Keratinocyte (primary cell): Measurements from ENCODE around the gene HPN. TPM values are rescaled to one million over a fixed set of nuclear protein-coding genes. Genes with fewer than 3 reads are reported as not detected.

Experiments used
- DNase-seq: peaks from one replicate; pipeline ENCODE4 v3.0.0-alpha.2; 2011; ENCODE audit warnings: low read depth, missing footprints, low spot score
- FAIRE-seq: peaks from 2 replicates; lab custom pipeline; 2011; peaks lifted over from hg19 to GRCh38; lab: Jason Lieb, UNC
- H2AFZ ChIP-seq: 2 replicates; pipeline ENCODE4 v1.6.0; 2012; ENCODE audit warnings: low read length, control low read depth, inconsistent platforms; ENCODE audit not compliant: control insufficient read depth
- H3K27ac ChIP-seq: 2 replicates; pipeline ENCODE4 v1.5.1; 2011; ENCODE audit warnings: low read length; ENCODE audit not compliant: control insufficient read depth, insufficient read depth
- H3K27me3 ChIP-seq: 3 replicates; pipeline ENCODE4 v1.6.0; 2011; ENCODE audit warnings: low read length; ENCODE audit not compliant: control insufficient read depth, insufficient read depth; ENCODE audit errors: extremely low read depth
- H3K36me3 ChIP-seq, 2 experiments: 2 replicates in 1 of 2; 3 replicates in 1 of 2; pipeline ENCODE4 v1.5.1; 2011; ENCODE audit warnings: low read length in 2 of 2, mild to moderate bottlenecking in 1 of 2; ENCODE audit not compliant: control insufficient read depth in 2 of 2, insufficient read depth in 2 of 2; ENCODE audit errors: extremely low read depth in 1 of 2
- H3K4me1 ChIP-seq: 3 replicates; pipeline ENCODE4 v1.5.1; 2011; ENCODE audit warnings: low read length; ENCODE audit not compliant: control insufficient read depth, insufficient read depth; ENCODE audit errors: extremely low read depth
- H3K4me2 ChIP-seq: 3 replicates; pipeline ENCODE4 v1.6.0; 2011; ENCODE audit warnings: low read depth, low read length; ENCODE audit not compliant: control insufficient read depth, insufficient read depth; ENCODE audit errors: extremely low read depth
- H3K4me3 ChIP-seq, 3 experiments: fragments of 200-600 bp in 1 of 3; sonication (generic) in 1 of 3; 2 replicates in 2 of 3; 3 replicates in 1 of 3; pipeline ENCODE4 v1.5.1; 2011 to 2016; ENCODE audit warnings: low read length in 3 of 3, mild to moderate bottlenecking in 3 of 3, control low read depth in 2 of 3, inconsistent platforms in 1 of 3, low read depth in 1 of 3, mixed read lengths in 1 of 3, mixed run types in 1 of 3, moderate library complexity in 1 of 3; ENCODE audit not compliant: control insufficient read depth in 2 of 3, insufficient read depth in 2 of 3; ENCODE audit errors: extremely low read depth in 1 of 3
- H3K79me2 ChIP-seq: 2 replicates; pipeline ENCODE4 v1.6.0; 2012; ENCODE audit warnings: low read length; ENCODE audit not compliant: control insufficient read depth, insufficient read depth
- H3K9ac ChIP-seq: 3 replicates; pipeline ENCODE4 v1.6.0; 2011; ENCODE audit warnings: low read length; ENCODE audit not compliant: control insufficient read depth, insufficient read depth; ENCODE audit errors: extremely low read depth
- H3K9me1 ChIP-seq: 3 replicates; pipeline ENCODE4 v1.6.0; 2011; ENCODE audit warnings: low read length; ENCODE audit not compliant: control insufficient read depth, insufficient read depth; ENCODE audit errors: extremely low read depth
- H3K9me3 ChIP-seq: 2 replicates; pipeline ENCODE4 v1.5.1; 2012; ENCODE audit warnings: low read depth, low read length; ENCODE audit not compliant: control insufficient read depth
- H4K20me1 ChIP-seq: 3 replicates; pipeline ENCODE4 v1.6.0; 2011; ENCODE audit warnings: low read length; ENCODE audit not compliant: control insufficient read depth, insufficient read depth; ENCODE audit errors: extremely low read depth
- EZH2 ChIP-seq: IDR thresholded peaks from one replicate; pipeline ENCODE4 v1.6.1; 2012; ENCODE audit warnings: inconsistent platforms, mild to moderate bottlenecking, low read length, moderate library complexity
- dilution Hi-C: fragments of 300-500 bp; cut with MboI; formaldehyde crosslinking; loops from one replicate; pipeline ENCODE4 v1.7.0; 2020; ENCODE audit warnings: low sequenced_read_pairs; ENCODE audit not compliant: extremely low pct_ligation_motif_present
- polyA plus RNA-seq, 5 experiments: library from polyadenylated mRNA; depleted of rRNA in 3 of 5; stranded (reverse) in 3 of 5; stranded (forward) in 1 of 5; unstranded in 1 of 5; fragments of >200 nt; gene quantifications; 1 replicate in 1 of 5; 2 replicates in 3 of 5; 3 replicates in 1 of 5; pipeline versions ENCODE4 v1.2.1 to v1.2.3, GENCODE V29; 2011 to 2012; ENCODE audit warnings: missing spikeins in 2 of 5, low read depth in 1 of 5, low replicate concordance in 1 of 5
- TF ChIP-seq, protein P1 (sequence below), 3 experiments: IDR thresholded peaks in 1 of 3; conservative IDR thresholded peaks in 1 of 3; optimal IDR thresholded peaks in 1 of 3; 2 replicates in 2 of 3; 3 replicates in 1 of 3; pipeline versions ENCODE3 to v1.5.1; 2011; ENCODE audit warnings: low read length in 3 of 3, mild to moderate bottlenecking in 3 of 3, moderate library complexity in 2 of 3, control low read depth in 1 of 3, inconsistent platforms in 1 of 3; ENCODE audit not compliant: insufficient read depth in 2 of 3; ENCODE audit errors: extremely low read depth in 1 of 3

The HPN gene
- polyA plus RNA-seq, 1 donor (not counting 4 experiments of a cell fraction or from before 2014, with no cell fraction given) = not detected

DNA sequence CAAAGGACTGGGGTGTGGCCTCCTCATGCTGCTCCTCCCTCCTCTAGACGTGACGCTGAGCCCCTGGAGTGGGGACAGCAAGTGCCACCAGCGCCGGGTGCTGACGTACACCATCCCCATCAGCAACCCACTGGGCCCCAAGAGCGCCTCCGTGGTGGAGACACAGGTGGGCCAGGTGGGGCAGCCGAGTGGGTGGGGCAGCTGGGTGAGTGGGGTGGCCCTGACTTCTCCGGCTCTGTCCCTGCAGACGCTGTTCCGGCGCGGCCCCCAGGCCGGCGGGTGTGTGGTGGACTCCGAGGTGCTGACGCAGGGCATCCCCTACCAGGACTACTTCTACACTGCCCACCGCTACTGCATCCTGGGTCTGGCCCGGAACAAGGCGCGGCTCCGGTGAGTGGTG is 22.4 kb upstream of the HPN start:
- no peaks in the 10 kb centered on the region for H3K9me1 ChIP-seq
- H3K27me3 ChIP-seq = no peaks in the 10 kb centered on the region
- H3K4me1 ChIP-seq = no peaks in the 10 kb centered on the region
- no peak overlapping the region for H2AFZ ChIP-seq
- H3K9me3 ChIP-seq = no peaks in the 10 kb centered on the region
- peaks cover 18 to 31% of the 10 kb centered on the region in 2 experiments for H3K36me3 ChIP-seq
- TF ChIP-seq EZH2 = no peak
- TF ChIP-seq, protein P1, sequence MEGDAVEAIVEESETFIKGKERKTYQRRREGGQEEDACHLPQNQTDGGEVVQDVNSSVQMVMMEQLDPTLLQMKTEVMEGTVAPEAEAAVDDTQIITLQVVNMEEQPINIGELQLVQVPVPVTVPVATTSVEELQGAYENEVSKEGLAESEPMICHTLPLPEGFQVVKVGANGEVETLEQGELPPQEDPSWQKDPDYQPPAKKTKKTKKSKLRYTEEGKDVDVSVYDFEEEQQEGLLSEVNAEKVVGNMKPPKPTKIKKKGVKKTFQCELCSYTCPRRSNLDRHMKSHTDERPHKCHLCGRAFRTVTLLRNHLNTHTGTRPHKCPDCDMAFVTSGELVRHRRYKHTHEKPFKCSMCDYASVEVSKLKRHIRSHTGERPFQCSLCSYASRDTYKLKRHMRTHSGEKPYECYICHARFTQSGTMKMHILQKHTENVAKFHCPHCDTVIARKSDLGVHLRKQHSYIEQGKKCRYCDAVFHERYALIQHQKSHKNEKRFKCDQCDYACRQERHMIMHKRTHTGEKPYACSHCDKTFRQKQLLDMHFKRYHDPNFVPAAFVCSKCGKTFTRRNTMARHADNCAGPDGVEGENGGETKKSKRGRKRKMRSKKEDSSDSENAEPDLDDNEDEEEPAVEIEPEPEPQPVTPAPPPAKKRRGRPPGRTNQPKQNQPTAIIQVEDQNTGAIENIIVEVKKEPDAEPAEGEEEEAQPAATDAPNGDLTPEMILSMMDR (optimal IDR thresholded peaks at IDR 0.05 in 1 of 3, IDR thresholded peaks at IDR 0.05 in 1 of 3, conservative IDR thresholded peaks at IDR 0.05 in 1 of 3; ENCODE audit: extremely low read depth in 1 of 3, insufficient read depth in 2 of 3, low read length in 3 of 3) = no peak
- H3K4me2 ChIP-seq = no peak overlapping the region
- no peaks in the 10 kb centered on the region for H3K79me2 ChIP-seq
- DNase-seq (no peak), FAIRE-seq (no peak)
- dilution Hi-C loops = no loop called here
- no peak overlapping the region for H3K27ac ChIP-seq
- H3K9ac ChIP-seq = no peak overlapping the region
- H4K20me1 ChIP-seq = no peaks in the 10 kb centered on the region
- H3K4me3 ChIP-seq = no peak overlapping the region

DNA sequence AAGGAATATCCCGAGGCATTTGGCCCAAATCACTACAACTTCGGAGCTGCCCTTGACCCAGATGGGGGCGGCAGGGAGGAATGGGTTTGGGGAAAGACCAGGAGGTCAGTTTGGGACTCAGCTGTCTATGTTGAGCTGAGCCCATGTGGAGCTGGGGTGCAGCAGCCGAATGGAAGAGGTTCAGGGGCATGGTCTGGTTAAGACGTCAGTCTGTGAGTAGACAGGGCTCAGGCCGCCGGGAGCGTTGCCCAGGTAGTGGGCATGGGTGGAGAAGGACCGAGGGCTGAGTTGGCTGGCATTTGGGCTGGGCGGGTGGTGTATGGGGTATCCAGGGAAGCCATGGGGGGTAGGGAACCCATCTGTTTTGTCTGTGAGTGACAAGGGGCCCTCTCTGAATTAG is 20.5 kb upstream of the HPN start:
- Histone ChIP-seq H3K4me1 (no peaks in the 10 kb centered on the region), H3K9me3 (no peaks in the 10 kb centered on the region), H3K27ac (no peak overlapping the region), H4K20me1 (no peaks in the 10 kb centered on the region), H3K79me2 (no peaks in the 10 kb centered on the region), H3K4me3 (no peak overlapping the region), H3K4me2 (no peak overlapping the region), H3K9me1 (no peaks in the 10 kb centered on the region), H3K36me3 (peaks cover 23 to 30% of the 10 kb centered on the region in 2 experiments), H3K27me3 (no peaks in the 10 kb centered on the region), H3K9ac (no peak overlapping the region), H2AFZ (no peak overlapping the region)
- dilution Hi-C loops = no loop called here
- no peak for TF ChIP-seq EZH2
- TF ChIP-seq, protein P1 (optimal IDR thresholded peaks at IDR 0.05 in 1 of 3, IDR thresholded peaks at IDR 0.05 in 1 of 3, conservative IDR thresholded peaks at IDR 0.05 in 1 of 3; ENCODE audit: extremely low read depth in 1 of 3, insufficient read depth in 2 of 3, low read length in 3 of 3) = no peak
- DNase-seq (no peak), FAIRE-seq (no peak)
